Measurements from ENCODE around the gene ANKRD24.
A peak's percentile ranks its signal among the peaks of the same experiment; 100 is the strongest.

ANKRD24 gene

DNA sequence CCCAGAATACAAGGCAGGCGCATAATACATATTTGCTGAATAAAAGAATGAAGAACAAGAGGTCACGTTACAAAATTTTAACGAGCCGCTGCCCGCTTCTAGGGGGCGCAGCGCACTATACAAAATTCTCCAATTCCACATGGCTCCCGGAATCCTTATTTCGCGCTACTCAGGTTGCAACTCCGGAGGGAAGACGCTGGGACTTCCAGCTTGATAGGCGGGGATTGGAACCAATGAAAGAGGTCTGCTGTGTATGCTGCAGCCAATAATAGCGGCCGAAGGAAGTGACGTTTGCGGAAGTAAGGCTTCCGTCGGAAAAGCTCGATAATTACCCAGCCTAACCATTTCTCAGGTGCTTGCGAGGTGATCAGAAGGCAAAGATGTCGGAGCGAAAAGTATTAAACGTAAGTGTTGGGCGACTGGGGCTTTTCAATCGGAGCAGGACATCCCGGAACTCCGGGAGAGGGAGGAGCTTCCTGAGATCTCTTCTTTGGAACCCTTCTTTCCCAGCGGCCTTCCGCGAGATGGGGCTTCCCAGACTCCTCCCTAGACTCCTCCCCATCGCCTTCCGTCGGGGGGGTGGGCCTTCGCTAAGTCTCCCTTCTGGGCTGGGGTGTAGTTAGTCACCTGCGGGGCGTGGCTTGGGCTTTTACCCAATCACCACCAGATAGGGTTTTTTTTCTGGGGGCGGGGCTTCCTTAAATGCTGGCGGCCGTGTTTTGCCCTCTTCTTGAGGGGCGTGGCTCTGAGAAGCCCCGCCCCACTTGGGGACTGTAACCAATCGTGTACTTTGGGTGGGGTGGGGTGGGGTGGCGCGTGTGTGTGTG is 64.5 kb downstream of the ANKRD24 start, which contains the start of gene YJU2:
Gene YJU2 (plus strand): TSS at position 314 of the 827 bp plus-strand sequence. CDS start 67 bp downstream, at position 381.
- H3K4me2 ChIP-seq (ENCODE audit: insufficient read depth, low read length): peak within 1 kb of the TSS; percentile 72
- peak within 1 kb of the TSS; percentile 62 for H3K9ac ChIP-seq (ENCODE audit: low read depth, low read length)
- H3K4me1 ChIP-seq (ENCODE audit: insufficient read depth, low read length): peaks cover 19% of the 10 kb centered on the region
- H4K20me1 ChIP-seq (ENCODE audit: insufficient read depth, low read length): peaks cover 13% of the 10 kb centered on the region; the same call in 1 of the 2 replicates
- H2AFZ ChIP-seq (ENCODE audit: low read depth, low read length): peak within 1 kb of the TSS; percentile 85
- TF ChIP-seq, protein P1, sequence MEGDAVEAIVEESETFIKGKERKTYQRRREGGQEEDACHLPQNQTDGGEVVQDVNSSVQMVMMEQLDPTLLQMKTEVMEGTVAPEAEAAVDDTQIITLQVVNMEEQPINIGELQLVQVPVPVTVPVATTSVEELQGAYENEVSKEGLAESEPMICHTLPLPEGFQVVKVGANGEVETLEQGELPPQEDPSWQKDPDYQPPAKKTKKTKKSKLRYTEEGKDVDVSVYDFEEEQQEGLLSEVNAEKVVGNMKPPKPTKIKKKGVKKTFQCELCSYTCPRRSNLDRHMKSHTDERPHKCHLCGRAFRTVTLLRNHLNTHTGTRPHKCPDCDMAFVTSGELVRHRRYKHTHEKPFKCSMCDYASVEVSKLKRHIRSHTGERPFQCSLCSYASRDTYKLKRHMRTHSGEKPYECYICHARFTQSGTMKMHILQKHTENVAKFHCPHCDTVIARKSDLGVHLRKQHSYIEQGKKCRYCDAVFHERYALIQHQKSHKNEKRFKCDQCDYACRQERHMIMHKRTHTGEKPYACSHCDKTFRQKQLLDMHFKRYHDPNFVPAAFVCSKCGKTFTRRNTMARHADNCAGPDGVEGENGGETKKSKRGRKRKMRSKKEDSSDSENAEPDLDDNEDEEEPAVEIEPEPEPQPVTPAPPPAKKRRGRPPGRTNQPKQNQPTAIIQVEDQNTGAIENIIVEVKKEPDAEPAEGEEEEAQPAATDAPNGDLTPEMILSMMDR (IDR thresholded peaks at IDR 0.05; ENCODE audit: borderline replicate concordance, extremely low read depth, low read length, poor library complexity, severe bottlenecking): peak; percentile 69
- TF ChIP-seq EZH2 (IDR thresholded peaks at IDR 0.05; ENCODE audit: borderline replicate concordance, low read depth, low read length, severe bottlenecking): no peak
- DNase-seq (peak; percentile 100), ATAC-seq (ENCODE audit: insufficient read depth, low read depth) (peak; percentile 92)
- peak within 1 kb of the TSS; percentile 95 for H3K27ac ChIP-seq (ENCODE audit: low read length)
- H3K79me2 ChIP-seq (ENCODE audit: insufficient read depth, low read length): peaks cover 19% of the 10 kb centered on the region
- no peaks in the 10 kb centered on the region for H3K27me3 ChIP-seq (ENCODE audit: insufficient read depth, low read length, poor library complexity)
- peaks cover 38% of the 10 kb centered on the region for H3K36me3 ChIP-seq (ENCODE audit: insufficient read depth, low read length)
- H3K9me3 ChIP-seq (ENCODE audit: insufficient read depth, low read length, severe bottlenecking): no peaks in the 10 kb centered on the region
- H3K4me3 ChIP-seq (ENCODE audit: low read depth in 1 of 2, low read length in 2 of 2): peak within 1 kb of the TSS; percentile 20 to 64; a peak in 3 of 4 replicates

DNA sequence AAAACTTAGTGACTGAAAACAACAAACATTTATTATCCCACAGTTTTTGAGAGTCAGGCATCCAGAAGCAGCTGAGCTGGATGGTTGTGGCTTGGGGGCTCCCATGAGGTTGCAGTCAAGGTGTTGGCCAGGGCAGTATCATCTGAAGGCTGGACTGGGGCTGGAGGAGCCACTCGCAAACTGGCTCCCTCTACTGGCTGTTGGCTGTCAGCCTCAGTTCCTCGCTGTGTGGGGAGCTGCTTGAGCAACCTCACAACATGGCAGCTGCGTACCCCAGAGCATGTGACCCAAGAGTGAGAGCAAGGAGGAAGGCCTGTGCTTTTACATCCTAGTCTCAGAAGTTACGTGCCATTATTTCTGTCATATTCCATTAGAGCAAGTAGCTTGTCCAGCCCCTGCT is 74.1 kb downstream of the ANKRD24 start:
- DNase-seq (no peak), ATAC-seq (ENCODE audit: insufficient read depth, low read depth) (no peak)
- Histone ChIP-seq H3K79me2 (ENCODE audit: insufficient read depth, low read length) (no peaks in the 10 kb centered on the region), H3K9me3 (ENCODE audit: insufficient read depth, low read length, severe bottlenecking) (no peaks in the 10 kb centered on the region), H3K36me3 (ENCODE audit: insufficient read depth, low read length) (peaks cover 78% of the 10 kb centered on the region), H4K20me1 (ENCODE audit: insufficient read depth, low read length) (no peaks in the 10 kb centered on the region), H3K4me1 (ENCODE audit: insufficient read depth, low read length) (no peaks in the 10 kb centered on the region), H2AFZ (ENCODE audit: low read depth, low read length) (no peak overlapping the region), H3K4me3 (ENCODE audit: low read depth in 1 of 2, low read length in 2 of 2) (no peak overlapping the region), H3K4me2 (ENCODE audit: insufficient read depth, low read length) (no peak overlapping the region), H3K9ac (ENCODE audit: low read depth, low read length) (no peak overlapping the region), H3K27me3 (ENCODE audit: insufficient read depth, low read length, poor library complexity) (no peaks in the 10 kb centered on the region), H3K27ac (ENCODE audit: low read length) (no peak overlapping the region)
- TF ChIP-seq, protein P1 (IDR thresholded peaks at IDR 0.05; ENCODE audit: borderline replicate concordance, extremely low read depth, low read length, poor library complexity, severe bottlenecking): peak; percentile 53
- TF ChIP-seq EZH2 (IDR thresholded peaks at IDR 0.05; ENCODE audit: borderline replicate concordance, low read depth, low read length, severe bottlenecking): no peak

DNA sequence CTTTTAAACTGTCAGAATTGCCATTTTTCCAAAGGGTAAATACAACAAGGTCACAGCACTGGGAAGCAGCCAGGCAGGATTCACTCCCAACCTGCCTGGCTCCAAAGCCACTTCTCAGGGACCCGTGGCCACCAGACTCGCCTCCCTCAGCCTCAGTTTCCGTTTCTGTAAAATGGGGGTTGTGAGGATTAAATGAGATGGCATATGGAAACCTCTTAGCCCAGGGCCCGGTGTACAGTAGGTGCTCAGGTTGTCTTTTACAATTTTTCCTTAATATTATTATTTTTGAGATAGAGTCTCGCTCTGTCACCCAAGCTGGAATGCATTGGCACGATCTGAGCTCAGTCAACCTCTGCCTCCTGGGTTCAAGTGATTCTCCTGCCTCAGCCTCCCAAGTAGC is 74.5 kb downstream of the ANKRD24 start:
- no peak for ATAC-seq (ENCODE audit: insufficient read depth, low read depth)
- Histone ChIP-seq H3K36me3 (ENCODE audit: insufficient read depth, low read length) (peaks cover 77% of the 10 kb centered on the region), H2AFZ (ENCODE audit: low read depth, low read length) (no peak overlapping the region), H3K4me3 (ENCODE audit: low read depth in 1 of 2, low read length in 2 of 2) (no peak overlapping the region), H3K9ac (ENCODE audit: low read depth, low read length) (no peak overlapping the region), H3K79me2 (ENCODE audit: insufficient read depth, low read length) (no peaks in the 10 kb centered on the region), H3K4me1 (ENCODE audit: insufficient read depth, low read length) (no peaks in the 10 kb centered on the region), H3K4me2 (ENCODE audit: insufficient read depth, low read length) (no peak overlapping the region), H3K27ac (ENCODE audit: low read length) (no peak overlapping the region), H4K20me1 (ENCODE audit: insufficient read depth, low read length) (no peaks in the 10 kb centered on the region), H3K9me3 (ENCODE audit: insufficient read depth, low read length, severe bottlenecking) (no peaks in the 10 kb centered on the region), H3K27me3 (ENCODE audit: insufficient read depth, low read length, poor library complexity) (no peaks in the 10 kb centered on the region)
- no peak for DNase-seq
- no peak for TF ChIP-seq EZH2 (IDR thresholded peaks at IDR 0.05; ENCODE audit: borderline replicate concordance, low read depth, low read length, severe bottlenecking)
- TF ChIP-seq, protein P1 (IDR thresholded peaks at IDR 0.05; ENCODE audit: borderline replicate concordance, extremely low read depth, low read length, poor library complexity, severe bottlenecking): no peak
